GM23338 (cell line): ENCODE data around the gene RRM1. TPM values are rescaled to one million over a fixed set of nuclear protein-coding genes. Genes with fewer than 3 reads are reported as not detected.

Experiments
- ATAC-seq: fragments of 200-7000 bp; cut with Tn5 transposase; 3 replicates; pipeline ENCODE4 v1.9.1; 2020
- DNase-seq: peaks from one replicate; pipeline ENCODE4 v3.0.0-alpha.2; 2015; ENCODE audit warnings: low spot score
- H2AFZ ChIP-seq: fragments of 200-600 bp; sonication (generic); 2 replicates; pipeline ENCODE4 v1.8.0; 2016; ENCODE audit warnings: antibody characterized with exemption, mild to moderate bottlenecking, moderate library complexity
- H3F3A ChIP-seq: fragments of 200-600 bp; sonication (generic); replicated peaks from 2 replicates; pipeline ENCODE4 v1.8.0; 2017; ENCODE audit warnings: antibody characterized with exemption, mixed run types, low read depth
- H3K27ac ChIP-seq: fragments of 200-600 bp; sonication (generic); 2 replicates; pipeline ENCODE4 v1.6.1; 2016; ENCODE audit warnings: low read depth
- H3K27me3 ChIP-seq: fragments of 200-600 bp; sonication (generic); 2 replicates; pipeline ENCODE4 v1.8.0; 2016; ENCODE audit warnings: mild to moderate bottlenecking, mixed run types, moderate library complexity; ENCODE audit not compliant: insufficient read depth
- H3K36me3 ChIP-seq: fragments of 200-600 bp; sonication (generic); 2 replicates; pipeline ENCODE4 v1.8.0; 2016; ENCODE audit warnings: mild to moderate bottlenecking; ENCODE audit not compliant: insufficient read depth
- H3K4me1 ChIP-seq: fragments of 200-600 bp; sonication (generic); 2 replicates; pipeline ENCODE4 v1.8.0; 2016; ENCODE audit warnings: mild to moderate bottlenecking, moderate library complexity; ENCODE audit not compliant: insufficient read depth
- H3K4me2 ChIP-seq: fragments of 200-600 bp; sonication (generic); 2 replicates; pipeline ENCODE4 v1.7.1; 2017; ENCODE audit warnings: mixed run types
- H3K4me3 ChIP-seq: fragments of 200-600 bp; sonication (generic); 2 replicates; pipeline ENCODE4 v1.6.1; 2016; ENCODE audit warnings: mixed run types
- H3K79me2 ChIP-seq: fragments of 200-600 bp; sonication (generic); replicated peaks from 2 replicates; pipeline ENCODE4 v1.8.0; 2017; ENCODE audit warnings: mild to moderate bottlenecking; ENCODE audit not compliant: insufficient read depth
- H3K9me2 ChIP-seq: fragments of 200-600 bp; sonication (generic); 2 replicates; pipeline ENCODE4 v1.8.0; 2017; ENCODE audit not compliant: insufficient read depth
- H4K20me1 ChIP-seq: fragments of 200-600 bp; sonication (generic); replicated peaks from 2 replicates; pipeline ENCODE4 v1.8.0; 2017; ENCODE audit warnings: mild to moderate bottlenecking; ENCODE audit not compliant: insufficient read depth
- H3K27ac Mint-ChIP-seq: 2 replicates; pipeline ENCODE4 v1.8.0; 2020; ENCODE audit warnings: inconsistent platforms, mild to moderate bottlenecking, moderate library complexity, mixed read lengths
- H3K27me3 Mint-ChIP-seq: 3 replicates; pipeline ENCODE4 v1.8.0; 2022; ENCODE audit warnings: low read depth, mild to moderate bottlenecking, moderate library complexity, mixed read lengths, inconsistent platforms; ENCODE audit not compliant: insufficient read depth, poor library complexity
- H3K36me3 Mint-ChIP-seq: 3 replicates; pipeline ENCODE4 v1.8.0; 2021; ENCODE audit warnings: low read depth, mild to moderate bottlenecking, inconsistent platforms, moderate library complexity, mixed read lengths
- H3K4me1 Mint-ChIP-seq: 3 replicates; pipeline ENCODE4 v1.8.0; 2020; ENCODE audit warnings: mild to moderate bottlenecking, inconsistent platforms, mixed read lengths
- H3K4me3 Mint-ChIP-seq: 3 replicates; pipeline ENCODE4 v1.8.0; 2021; ENCODE audit warnings: moderate library complexity, mild to moderate bottlenecking, inconsistent platforms, mixed read lengths
- H3K9me3 Mint-ChIP-seq: 3 replicates; pipeline ENCODE4 v1.8.0; 2020; ENCODE audit warnings: moderate library complexity, mild to moderate bottlenecking, inconsistent platforms, mixed read lengths
- CREB1 ChIP-seq: fragments of 250-450 bp; sonication (Bioruptor Pico); IDR thresholded peaks from 2 replicates; pipeline ENCODE4 v1.5.0; 2020; ENCODE audit warnings: low read depth, mild to moderate bottlenecking, moderate library complexity
- CTCF ChIP-seq, 2 experiments: fragments of 200-600 bp in 1 of 2; sonication (generic) in 1 of 2; conservative IDR thresholded peaks; 2 replicates each; pipeline versions ENCODE4 v1.5.1 to v1.6.1; 2016 to 2017; ENCODE audit warnings: antibody characterized with exemption in 2 of 2, low read depth in 2 of 2, mild to moderate bottlenecking in 2 of 2, moderate library complexity in 1 of 2
- ETS1 ChIP-seq: IDR thresholded peaks from 2 replicates; pipeline ENCODE4 v1.6.1; 2016; ENCODE audit warnings: antibody characterized with exemption
- EZH2 ChIP-seq: fragments of 200-600 bp; sonication (generic); IDR thresholded peaks from one replicate; pipeline ENCODE4 v1.8.0; 2017; ENCODE audit warnings: antibody characterized with exemption, mild to moderate bottlenecking, low read depth; ENCODE audit not compliant: unreplicated experiment
- EZH2phosphoT487 ChIP-seq: fragments of 200-600 bp; sonication (generic); IDR thresholded peaks from one replicate; pipeline ENCODE4 v1.8.1; 2018; ENCODE audit warnings: antibody characterized with exemption; ENCODE audit not compliant: unreplicated experiment
- JUNB ChIP-seq: IDR thresholded peaks from one replicate; pipeline ENCODE4 v1.6.1; 2016; ENCODE audit warnings: antibody characterized with exemption; ENCODE audit not compliant: unreplicated experiment
- NANOG ChIP-seq: IDR thresholded peaks from 2 replicates; pipeline ENCODE4 v1.6.1; 2016; ENCODE audit warnings: antibody characterized with exemption, borderline replicate concordance
- POLR2AphosphoS5 ChIP-seq: IDR thresholded peaks from 2 replicates; pipeline ENCODE4 v1.6.1; 2016; ENCODE audit warnings: antibody characterized with exemption, low read depth
- REST ChIP-seq: IDR thresholded peaks from one replicate; pipeline ENCODE4 v1.6.1; 2018; ENCODE audit warnings: antibody characterized with exemption; ENCODE audit not compliant: unreplicated experiment
- STAT1 ChIP-seq: IDR thresholded peaks from one replicate; pipeline ENCODE4 v1.6.1; 2016; ENCODE audit warnings: antibody characterized with exemption; ENCODE audit not compliant: unreplicated experiment
- ZNF114 ChIP-seq: fragments of 250-450 bp; sonication (Bioruptor Pico); IDR thresholded peaks from 2 replicates; pipeline ENCODE4 v1.5.0; 2020; ENCODE audit warnings: mild to moderate bottlenecking, moderate library complexity
- ZNF331 ChIP-seq: fragments of 250-450 bp; sonication (Bioruptor Pico); IDR thresholded peaks from 2 replicates; pipeline ENCODE4 v1.5.0; 2020; ENCODE audit warnings: low read depth, mild to moderate bottlenecking, moderate library complexity
- ZNF462 ChIP-seq: fragments of 250-450 bp; sonication (Bioruptor Pico); IDR thresholded peaks from 2 replicates; pipeline ENCODE4 v1.5.0; 2020; ENCODE audit warnings: mild to moderate bottlenecking, moderate library complexity
- polyA plus RNA-seq: library from polyadenylated mRNA; unstranded; fragments of >200 nt; fragmentation: Nextera tagmentation; extraction: Ambion mirVana; gene quantifications from 2 replicates; pipeline ENCODE4 v1.2.1, GENCODE V29; 2016
- total RNA-seq: library from RNA; depleted of rRNA; stranded (reverse); fragments of >200 nt; shearing (Covaris generic); gene quantifications from 2 replicates; pipeline ENCODE4 v1.2.3, GENCODE V29; 2014

The RRM1 gene
- total and polyA plus RNA-seq, 2 experiments from 2014 or later: 47.3 to 96.8 TPM

GRCh38 chr11:4146772-4147098, 52.1 kb downstream of the RRM1 start:
- Histone ChIP-seq H3F3A (no peaks in the 10 kb centered on the region), H4K20me1 (no peaks in the 10 kb centered on the region), H3K9me2 (0 out of 2 replicates have a peak, but pooled peaks cover 3% of the 10 kb centered on the region), H3K27ac (no peak overlapping the region), H3K4me3 (no peak overlapping the region), H3K4me1 (no peaks in the 10 kb centered on the region), H3K79me2 (no peaks in the 10 kb centered on the region), H3K4me2 (no peak overlapping the region), H3K27me3 (no peaks in the 10 kb centered on the region), H3K36me3 (no peaks in the 10 kb centered on the region), H2AFZ (no peak overlapping the region)
- DNase-seq: no peak
- H3K27ac Mint-ChIP-seq: 0 out of 2 replicates have a peak overlapping the region, but pooled peaks have one; percentile 21
- H3K36me3 Mint-ChIP-seq: peaks cover 5% of the 10 kb centered on the region; the same call in 2 of the 3 replicates
- no peak overlapping the region for H3K4me3 Mint-ChIP-seq
- no peak for TF ChIP-seq ZNF462 (CRISPR knock-in tag)
- no peak for TF ChIP-seq REST
- no peak for TF ChIP-seq CTCF (conservative IDR thresholded peaks at IDR 0.05; ENCODE audit: low read depth in 2 of 2)
- no peak for TF ChIP-seq ZNF114 (CRISPR knock-in tag)
- no peak for TF ChIP-seq NANOG
- TF ChIP-seq JUNB: no peak
- no peak for TF ChIP-seq ZNF331
- TF ChIP-seq ETS1: no peak
- TF ChIP-seq EZH2phosphoT487: no peak
- TF ChIP-seq POLR2AphosphoS5: no peak
- no peak for TF ChIP-seq CREB1 (CRISPR knock-in tag)
- TF ChIP-seq STAT1: no peak
- TF ChIP-seq EZH2: no peak
- H3K9me3 Mint-ChIP-seq: peaks cover 4% of the 10 kb centered on the region; the same call in 1 of the 3 replicates
- ATAC-seq: no peak
- H3K4me1 Mint-ChIP-seq: no peaks in the 10 kb centered on the region
- H3K27me3 Mint-ChIP-seq: peaks cover 1% of the 10 kb centered on the region
